Muscle layer of colon (tissue), 2 donors: ENCODE data around the gene KRT35.

Experiments
- H3K27ac ChIP-seq: one replicate; pipeline ENCODE4 v1.7.0; 2013; ENCODE audit warnings: low read depth, mild to moderate bottlenecking, low read length, moderate library complexity
- H3K27me3 ChIP-seq, 2 donors: one replicate each; pipeline ENCODE4 v1.7.0; 2013; ENCODE audit warnings: low read length in 2 of 2, mild to moderate bottlenecking in 2 of 2; ENCODE audit not compliant: insufficient read depth in 2 of 2, control insufficient read depth in 1 of 2
- H3K36me3 ChIP-seq: one replicate; pipeline ENCODE4 v1.7.0; 2013; ENCODE audit warnings: mild to moderate bottlenecking, low read length; ENCODE audit not compliant: insufficient read depth
- H3K4me1 ChIP-seq: one replicate; pipeline ENCODE4 v1.7.0; 2013; ENCODE audit warnings: mild to moderate bottlenecking, low read length; ENCODE audit not compliant: insufficient read depth
- H3K4me3 ChIP-seq, 2 donors: one replicate each; pipeline ENCODE4 v1.7.0; 2013; ENCODE audit warnings: low read length in 2 of 2, low read depth in 1 of 2, mild to moderate bottlenecking in 1 of 2, moderate library complexity in 1 of 2
- H3K9ac ChIP-seq: one replicate; pipeline ENCODE4 v1.7.0; 2013; ENCODE audit warnings: low read length
- H3K9me3 ChIP-seq: one replicate; pipeline ENCODE4 v1.7.0; 2013; ENCODE audit warnings: mild to moderate bottlenecking, low read length
- donor health status: abdominal sarcoma.
- donor health status: Adenocarcinoma of cecum.

KRT35 gene

GRCh38 chr17:41481036-41481435 is at the start of gene KRT35:
TSS of gene KRT35 (minus strand) at chr17:41481151. CDS start at chr17:41481097, 54 bp downstream.
- Histone ChIP-seq H3K4me1 (no peaks in the 10 kb centered on the region), H3K9ac (no peak within 1 kb of the TSS), H3K36me3 (no peaks in the 10 kb centered on the region), H3K9me3 (no peaks in the 10 kb centered on the region), H3K27ac (no peak within 1 kb of the TSS), H3K27me3 (no peaks in the 10 kb centered on the region), H3K4me3 (no peak within 1 kb of the TSS)

GRCh38 chr17:41530062-41531048 is 49.4 kb upstream of the KRT35 start:
- H3K27ac ChIP-seq, result no peak overlapping the region

GRCh38 chr17:41529491-41529915 is 48.6 kb upstream of the KRT35 start:
- Histone ChIP-seq H3K36me3 (no peaks in the 10 kb centered on the region), H3K4me1 (no peaks in the 10 kb centered on the region), H3K9ac (no peak overlapping the region), H3K27ac (no peak overlapping the region), H3K9me3 (no peaks in the 10 kb centered on the region), H3K27me3 (peaks cover 11 to 44% of the 10 kb centered on the region in 2 donors), H3K4me3 (no peak overlapping the region)

More at GRCh38 chr17:41530062-41531048, 49.4 kb upstream of the KRT35 start:
- Histone ChIP-seq H3K9ac (no peak overlapping the region), H3K4me3 (no peak overlapping the region), H3K36me3 (no peaks in the 10 kb centered on the region), H3K27me3 (peaks cover 11 to 44% of the 10 kb centered on the region in 2 donors), H3K4me1 (no peaks in the 10 kb centered on the region), H3K9me3 (no peaks in the 10 kb centered on the region)

GRCh38 chr17:41528959-41529353 is 48.0 kb upstream of the KRT35 start:
- Histone ChIP-seq H3K27me3 (peaks cover 11 to 44% of the 10 kb centered on the region in 2 donors), H3K27ac (no peak overlapping the region)

GRCh38 chr17:41527063-41528023 is 46.4 kb upstream of the KRT35 start:
- H3K4me3 ChIP-seq, result no peak overlapping the region
- no peaks in the 10 kb centered on the region for H3K9me3 ChIP-seq
- H3K27me3 ChIP-seq, result peaks cover 11 to 48% of the 10 kb centered on the region in 2 donors
- no peaks in the 10 kb centered on the region for H3K4me1 ChIP-seq
- H3K27ac ChIP-seq, result no peak overlapping the region
- H3K9ac ChIP-seq, result no peak overlapping the region
- H3K36me3 ChIP-seq, result no peaks in the 10 kb centered on the region

More at GRCh38 chr17:41528959-41529353, 48.0 kb upstream of the KRT35 start:
- H3K9me3 ChIP-seq, result no peaks in the 10 kb centered on the region
- H3K9ac ChIP-seq, result no peak overlapping the region
- no peak overlapping the region for H3K4me3 ChIP-seq
- no peaks in the 10 kb centered on the region for H3K36me3 ChIP-seq
- H3K4me1 ChIP-seq, result no peaks in the 10 kb centered on the region

GRCh38 chr17:41524261-41524660 is 43.3 kb upstream of the KRT35 start:
- H3K4me3 ChIP-seq, result no peak overlapping the region
- H3K27ac ChIP-seq, result no peak overlapping the region
- no peaks in the 10 kb centered on the region for H3K9me3 ChIP-seq
- H3K36me3 ChIP-seq, result no peaks in the 10 kb centered on the region
- no peaks in the 10 kb centered on the region for H3K4me1 ChIP-seq
- H3K27me3 ChIP-seq, result peaks cover 0 to 37% of the 10 kb centered on the region in 2 donors
- no peak overlapping the region for H3K9ac ChIP-seq

GRCh38 chr17:41523787-41524186 is 42.8 kb upstream of the KRT35 start:
- no peaks in the 10 kb centered on the region for H3K9me3 ChIP-seq
- H3K9ac ChIP-seq, result no peak overlapping the region
- H3K27me3 ChIP-seq, result peaks cover 0 to 32% of the 10 kb centered on the region in 2 donors
- no peak overlapping the region for H3K27ac ChIP-seq
- H3K4me1 ChIP-seq, result no peaks in the 10 kb centered on the region
- H3K36me3 ChIP-seq, result no peaks in the 10 kb centered on the region
- H3K4me3 ChIP-seq, result no peak overlapping the region

GRCh38 chr17:41523225-41523593 is 42.3 kb upstream of the KRT35 start:
- H3K9me3 ChIP-seq, result no peaks in the 10 kb centered on the region
- H3K27ac ChIP-seq, result no peak overlapping the region
- no peak overlapping the region for H3K9ac ChIP-seq
- H3K36me3 ChIP-seq, result no peaks in the 10 kb centered on the region
- no peaks in the 10 kb centered on the region for H3K4me1 ChIP-seq
- H3K27me3 ChIP-seq, result peaks cover 0 to 26% of the 10 kb centered on the region in 2 donors
- H3K4me3 ChIP-seq, result no peak overlapping the region

- H3K4me1 ChIP-seq, result no peaks in the 10 kb centered on the region
- no peak overlapping the region for H3K27ac ChIP-seq
- H3K4me3 ChIP-seq, result no peak overlapping the region
- H3K9ac ChIP-seq, result no peak overlapping the region
- H3K27me3 ChIP-seq, result peaks cover 0 to 20% of the 10 kb centered on the region in 2 donors
- no peaks in the 10 kb centered on the region for H3K9me3 ChIP-seq
- no peaks in the 10 kb centered on the region for H3K36me3 ChIP-seq
These were observed 41.6 kb upstream of the KRT35 start for GRCh38 chr17:41522301-41523224.

GRCh38 chr17:41521574-41522261 is 40.8 kb upstream of the KRT35 start:
- Histone ChIP-seq H3K27me3 (peaks cover 0 to 11% of the 10 kb centered on the region in 2 donors), H3K4me3 (no peak overlapping the region), H3K9ac (no peak overlapping the region), H3K4me1 (no peaks in the 10 kb centered on the region), H3K36me3 (no peaks in the 10 kb centered on the region), H3K9me3 (no peaks in the 10 kb centered on the region), H3K27ac (no peak overlapping the region)
